ENCODE results near the gene RAB28.
A peak's percentile ranks its signal among the peaks of the same experiment; 100 is the strongest.

Gene RAB28

GRCh38 chr4:13432453-13432852 is 51.7 kb downstream of the RAB28 start:
- DNase-seq (ENCODE audit: extremely low read depth, low read depth), result no peak
- no peak overlapping the region for H3K4me3 ChIP-seq (replicated peaks; ENCODE audit: low read depth, low read length)
- TF ChIP-seq CTCF (IDR thresholded peaks at IDR 0.05; ENCODE audit: low read depth, low read length, missing control alignments), result no peak

- no peak for DNase-seq (ENCODE audit: extremely low read depth, low read depth)
- H3K4me3 ChIP-seq (replicated peaks; ENCODE audit: low read depth, low read length), result no peak overlapping the region
- peak; percentile 19 for TF ChIP-seq CTCF (IDR thresholded peaks at IDR 0.05; ENCODE audit: low read depth, low read length, missing control alignments)
Observed at GRCh38 chr4:13430834-13431568, 53.1 kb downstream of the RAB28 start.

GRCh38 chr4:13427599-13428325 is 56.4 kb downstream of the RAB28 start:
- TF ChIP-seq CTCF (IDR thresholded peaks at IDR 0.05; ENCODE audit: low read depth, low read length, missing control alignments), result no peak
- no peak overlapping the region for H3K4me3 ChIP-seq (replicated peaks; ENCODE audit: low read depth, low read length)
- no peak for DNase-seq (ENCODE audit: extremely low read depth, low read depth)

- TF ChIP-seq CTCF (IDR thresholded peaks at IDR 0.05; ENCODE audit: low read depth, low read length, missing control alignments), result no peak
- H3K4me3 ChIP-seq (replicated peaks; ENCODE audit: low read depth, low read length), result no peak overlapping the region
- DNase-seq (ENCODE audit: extremely low read depth, low read depth), result no peak
Observed at GRCh38 chr4:13415068-13415785, 68.9 kb downstream of the RAB28 start.

- no peak for TF ChIP-seq CTCF (IDR thresholded peaks at IDR 0.05; ENCODE audit: low read depth, low read length, missing control alignments)
- no peak overlapping the region for H3K4me3 ChIP-seq (replicated peaks; ENCODE audit: low read depth, low read length)
- no peak for DNase-seq (ENCODE audit: extremely low read depth, low read depth)
Observed at GRCh38 chr4:13413729-13414437, 70.3 kb downstream of the RAB28 start.

GRCh38 chr4:13411942-13412341 is 72.2 kb downstream of the RAB28 start:
- DNase-seq (ENCODE audit: extremely low read depth, low read depth), result no peak
- no peak for TF ChIP-seq CTCF (IDR thresholded peaks at IDR 0.05; ENCODE audit: low read depth, low read length, missing control alignments)
- H3K4me3 ChIP-seq (replicated peaks; ENCODE audit: low read depth, low read length), result no peak overlapping the region
